ENCODE results near the gene HOXB3.

HOXB3 gene

GRCh38 chr17:48559122-48559839, 30.8 kb downstream of the HOXB3 start:
- DNase-seq: no peak

- no peak for DNase-seq
These were observed 31.3 kb downstream of the HOXB3 start for GRCh38 chr17:48558831-48559121.

- DNase-seq: no peak
These were observed 31.8 kb downstream of the HOXB3 start for GRCh38 chr17:48558057-48558830.

- no peak for DNase-seq
These were observed 33.3 kb downstream of the HOXB3 start for GRCh38 chr17:48556576-48557401.

GRCh38 chr17:48556229-48556575, 33.8 kb downstream of the HOXB3 start:
- DNase-seq: no peak

- no peak for DNase-seq
These were observed 34.5 kb downstream of the HOXB3 start for GRCh38 chr17:48555258-48556228.

- DNase-seq: no peak
These were observed 35.4 kb downstream of the HOXB3 start for GRCh38 chr17:48554412-48555257.

- no peak for DNase-seq
These were observed 36.2 kb downstream of the HOXB3 start for GRCh38 chr17:48553826-48554225.

GRCh38 chr17:48553190-48553547, 36.9 kb downstream of the HOXB3 start:
- DNase-seq: no peak

GRCh38 chr17:48552466-48553189, 37.4 kb downstream of the HOXB3 start:
- DNase-seq: no peak

GRCh38 chr17:48551596-48552465, 38.2 kb downstream of the HOXB3 start:
- no peak for DNase-seq

- no peak for DNase-seq
These were observed 38.9 kb downstream of the HOXB3 start for GRCh38 chr17:48551214-48551555.

GRCh38 chr17:48550502-48551213, 39.4 kb downstream of the HOXB3 start:
- no peak for DNase-seq

- no peak for DNase-seq
These were observed 40.0 kb downstream of the HOXB3 start for GRCh38 chr17:48549914-48550501.

GRCh38 chr17:48549281-48549630, 40.8 kb downstream of the HOXB3 start:
- no peak for DNase-seq

- no peak for DNase-seq
These were observed 41.3 kb downstream of the HOXB3 start for GRCh38 chr17:48548523-48549280.

Data from amygdala (tissue), 56 donors.